Mesothelial cell of epicardium (in vitro differentiated cells): ENCODE results near the gene DAB2IP. TPM values are rescaled to one million over a fixed set of nuclear protein-coding genes. Genes with fewer than 3 reads are reported as not detected.
A peak's percentile ranks its signal among the peaks of the same experiment; 100 is the strongest.

ENCODE experiments used
- DNase-seq, 2 experiments: peaks; one replicate each; pipeline ENCODE4 v3.0.0; 2021; ENCODE audit warnings: low spot score in 2 of 2; ENCODE audit not compliant: unreplicated experiment in 2 of 2
- H3K27ac Mint-ChIP-seq: 2 replicates; pipeline ENCODE4 v1.8.0; 2021; ENCODE audit warnings: mixed read lengths
- H3K27me3 Mint-ChIP-seq: 2 replicates; pipeline ENCODE4 v1.8.0; 2021; ENCODE audit warnings: low read depth, mixed read lengths
- H3K36me3 Mint-ChIP-seq: 2 replicates; pipeline ENCODE4 v1.8.0; 2021; ENCODE audit warnings: mixed read lengths
- H3K4me1 Mint-ChIP-seq: 2 replicates; pipeline ENCODE4 v1.8.0; 2021; ENCODE audit warnings: mixed read lengths
- H3K4me3 Mint-ChIP-seq: 2 replicates; pipeline ENCODE4 v1.8.0; 2021; ENCODE audit warnings: mild to moderate bottlenecking, moderate library complexity, mixed read lengths
- H3K9me3 Mint-ChIP-seq: 2 replicates; pipeline ENCODE4 v1.8.0; 2021; ENCODE audit warnings: mixed read lengths
- total RNA-seq: library from RNA; stranded (reverse); gene quantifications from 3 replicates; pipeline ENCODE4 v1.2.1, GENCODE V29; 2021
- TF ChIP-seq, protein P1 (sequence below): fragments of 200-600 bp; sonication (generic); IDR thresholded peaks from one replicate; pipeline ENCODE4 v1.5.0; 2021; ENCODE audit warnings: antibody characterized with exemption; ENCODE audit not compliant: unreplicated experiment

Gene DAB2IP
- total RNA-seq, 1 donor from 2014 or later, result 75.7 TPM

DNA sequence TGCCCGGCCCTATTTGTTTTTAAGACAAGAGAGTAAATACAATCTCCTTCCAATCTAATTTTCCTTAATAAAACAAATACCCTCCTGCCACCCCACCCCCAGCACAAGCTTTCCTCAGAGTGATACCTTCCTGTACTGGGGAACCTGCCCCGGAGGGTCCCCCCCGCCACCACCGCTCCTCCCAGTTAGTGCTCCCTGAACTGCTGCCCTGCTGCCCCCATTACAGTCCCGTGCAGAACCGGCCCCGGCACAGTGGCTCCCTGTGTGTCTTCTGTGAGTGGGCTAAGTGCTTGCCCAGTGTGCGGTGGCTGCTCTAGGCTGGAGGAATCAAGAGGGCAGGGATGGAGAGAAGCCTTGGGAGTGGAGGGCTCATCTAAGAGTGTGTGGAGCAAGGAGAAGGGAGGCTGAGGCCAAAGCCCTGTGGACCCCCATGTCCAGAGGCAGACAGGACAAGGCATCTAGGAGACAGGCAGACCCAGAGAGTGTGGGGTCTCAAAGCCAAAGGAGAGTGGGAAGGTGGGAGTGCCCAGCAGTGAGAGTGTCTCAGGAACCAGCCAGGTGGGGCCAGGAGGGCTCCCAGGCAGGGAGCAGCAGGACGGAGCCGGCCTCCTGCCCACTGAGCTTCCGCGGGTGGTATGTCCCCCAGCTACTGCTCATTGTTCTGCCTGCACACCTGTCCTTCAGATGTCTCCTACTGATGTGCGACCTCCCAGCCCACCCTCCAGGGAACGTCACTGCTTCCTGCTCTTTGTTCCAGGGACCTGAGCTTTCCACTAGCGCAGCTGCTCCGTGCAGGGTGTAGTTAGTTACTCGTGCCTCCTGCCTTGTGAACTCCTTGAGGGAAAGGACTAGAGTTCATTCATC lies 129.0 kb downstream of the DAB2IP start:
- Mint-ChIP-seq H3K4me1 (peaks cover 6% of the 10 kb centered on the region), H3K9me3 (peaks cover 24% of the 10 kb centered on the region), H3K27me3 (no peaks in the 10 kb centered on the region), H3K27ac (no peak overlapping the region), H3K36me3 (peaks cover 53% of the 10 kb centered on the region), H3K4me3 (no peak overlapping the region)
- TF ChIP-seq, protein P1, sequence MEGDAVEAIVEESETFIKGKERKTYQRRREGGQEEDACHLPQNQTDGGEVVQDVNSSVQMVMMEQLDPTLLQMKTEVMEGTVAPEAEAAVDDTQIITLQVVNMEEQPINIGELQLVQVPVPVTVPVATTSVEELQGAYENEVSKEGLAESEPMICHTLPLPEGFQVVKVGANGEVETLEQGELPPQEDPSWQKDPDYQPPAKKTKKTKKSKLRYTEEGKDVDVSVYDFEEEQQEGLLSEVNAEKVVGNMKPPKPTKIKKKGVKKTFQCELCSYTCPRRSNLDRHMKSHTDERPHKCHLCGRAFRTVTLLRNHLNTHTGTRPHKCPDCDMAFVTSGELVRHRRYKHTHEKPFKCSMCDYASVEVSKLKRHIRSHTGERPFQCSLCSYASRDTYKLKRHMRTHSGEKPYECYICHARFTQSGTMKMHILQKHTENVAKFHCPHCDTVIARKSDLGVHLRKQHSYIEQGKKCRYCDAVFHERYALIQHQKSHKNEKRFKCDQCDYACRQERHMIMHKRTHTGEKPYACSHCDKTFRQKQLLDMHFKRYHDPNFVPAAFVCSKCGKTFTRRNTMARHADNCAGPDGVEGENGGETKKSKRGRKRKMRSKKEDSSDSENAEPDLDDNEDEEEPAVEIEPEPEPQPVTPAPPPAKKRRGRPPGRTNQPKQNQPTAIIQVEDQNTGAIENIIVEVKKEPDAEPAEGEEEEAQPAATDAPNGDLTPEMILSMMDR, result no peak
- peak in 1 of 2 experiments; percentile 15 for DNase-seq

DNA sequence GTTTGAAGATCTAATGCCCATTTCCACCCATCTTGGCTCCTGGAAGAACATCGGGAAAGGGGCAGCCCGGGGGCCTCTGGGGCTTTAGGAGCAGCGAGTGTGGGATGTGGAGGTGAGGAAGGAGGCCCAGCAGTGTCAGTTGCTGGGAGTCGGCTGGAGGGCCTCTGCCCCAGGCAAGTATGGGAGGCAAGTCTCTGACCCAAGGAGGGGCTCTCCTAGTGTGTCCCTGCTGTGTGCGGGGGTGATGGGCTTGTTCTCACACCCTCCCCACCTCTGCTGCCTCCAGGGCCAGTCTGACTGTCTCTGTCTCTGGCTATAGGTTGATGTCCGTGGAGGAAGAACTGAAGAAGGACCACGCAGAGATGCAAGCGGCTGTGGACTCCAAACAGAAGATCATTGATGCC lies 129.7 kb downstream of the DAB2IP start:
- no peak overlapping the region for H3K27ac Mint-ChIP-seq
- H3K4me3 Mint-ChIP-seq, result no peak overlapping the region
- peaks cover 6% of the 10 kb centered on the region for H3K4me1 Mint-ChIP-seq
- H3K9me3 Mint-ChIP-seq, result peaks cover 24% of the 10 kb centered on the region
- peaks cover 46% of the 10 kb centered on the region for H3K36me3 Mint-ChIP-seq
- DNase-seq, result no peak
- H3K27me3 Mint-ChIP-seq, result no peaks in the 10 kb centered on the region
- TF ChIP-seq, protein P1, result no peak

DNA sequence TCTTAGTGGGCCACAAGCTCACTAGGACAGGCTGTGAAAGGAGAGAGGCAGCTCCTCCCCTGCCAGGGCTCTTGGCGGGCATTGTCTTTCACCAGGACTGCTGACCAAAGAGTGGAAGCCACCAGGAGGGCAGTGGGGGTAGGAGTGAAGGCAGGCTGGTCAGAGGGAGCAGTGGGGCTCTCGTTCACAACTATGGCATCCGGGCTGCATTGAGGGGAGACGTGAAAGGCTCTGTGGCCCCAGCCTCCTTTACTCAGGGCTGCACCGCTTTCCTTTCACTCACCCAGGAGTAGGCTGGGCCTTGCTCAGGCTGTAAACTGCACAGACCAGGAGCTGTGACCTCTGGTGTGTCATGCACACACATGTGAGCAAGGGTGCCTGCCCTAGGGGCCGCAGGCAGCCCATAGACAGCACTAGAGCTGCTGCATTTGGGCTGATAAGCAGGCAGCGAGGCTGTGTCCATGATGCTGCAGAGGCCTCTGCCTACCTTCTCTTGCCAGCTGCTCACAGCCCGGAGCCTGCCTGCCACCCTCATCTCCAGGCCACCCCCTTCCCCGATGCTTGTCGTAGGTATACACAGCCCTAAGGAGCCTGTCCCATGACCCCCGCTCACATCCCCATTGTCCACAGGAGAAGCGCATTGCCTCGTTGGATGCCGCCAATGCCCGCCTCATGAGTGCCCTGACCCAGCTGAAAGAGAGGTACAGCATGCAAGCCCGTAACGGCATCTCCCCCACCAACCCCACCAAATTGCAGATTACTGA lies 130.4 kb downstream of the DAB2IP start:
- H3K4me1 Mint-ChIP-seq, result peaks cover 6% of the 10 kb centered on the region
- TF ChIP-seq, protein P1, result no peak
- peaks cover 23% of the 10 kb centered on the region for H3K9me3 Mint-ChIP-seq
- H3K27me3 Mint-ChIP-seq, result no peaks in the 10 kb centered on the region
- no peak for DNase-seq
- no peak overlapping the region for H3K27ac Mint-ChIP-seq
- peaks cover 41% of the 10 kb centered on the region for H3K36me3 Mint-ChIP-seq
- no peak overlapping the region for H3K4me3 Mint-ChIP-seq

DNA sequence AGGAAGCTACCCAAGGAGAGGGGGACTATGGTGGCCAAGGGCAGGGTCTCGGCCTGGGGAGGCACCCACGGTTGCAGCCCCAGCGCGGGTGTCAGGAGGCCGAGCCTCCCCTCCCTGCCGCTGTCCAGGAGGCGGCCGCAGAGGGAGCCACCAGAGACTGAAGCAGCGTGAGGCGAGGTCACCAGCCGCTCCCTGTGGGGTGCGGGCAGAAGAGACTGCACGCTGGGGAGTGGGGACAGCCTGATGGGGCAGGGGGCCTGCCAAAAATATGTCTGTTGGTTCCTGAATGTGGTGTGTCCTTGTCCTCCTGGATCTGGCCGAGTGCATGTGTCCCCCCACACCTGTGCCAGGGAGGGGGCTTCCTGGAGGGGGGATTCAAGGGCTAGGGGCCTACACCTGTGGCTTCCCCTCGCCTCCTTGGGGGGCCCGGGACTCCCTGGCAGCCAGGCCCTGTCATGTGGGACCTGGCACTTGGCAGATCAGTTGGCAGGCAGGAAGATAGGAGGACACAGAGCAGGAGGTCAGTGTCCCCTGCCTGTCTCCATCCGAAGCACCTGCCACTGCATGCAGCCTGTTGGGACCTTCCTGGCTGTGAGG lies 131.2 kb downstream of the DAB2IP start:
- no peaks in the 10 kb centered on the region for H3K27me3 Mint-ChIP-seq
- H3K36me3 Mint-ChIP-seq, result peaks cover 34% of the 10 kb centered on the region
- H3K27ac Mint-ChIP-seq, result no peak overlapping the region
- peaks cover 16% of the 10 kb centered on the region for H3K9me3 Mint-ChIP-seq
- TF ChIP-seq, protein P1, result no peak
- H3K4me1 Mint-ChIP-seq, result peaks cover 6% of the 10 kb centered on the region
- peak in 1 of 2 experiments; percentile 17 for DNase-seq
- no peak overlapping the region for H3K4me3 Mint-ChIP-seq

DNA sequence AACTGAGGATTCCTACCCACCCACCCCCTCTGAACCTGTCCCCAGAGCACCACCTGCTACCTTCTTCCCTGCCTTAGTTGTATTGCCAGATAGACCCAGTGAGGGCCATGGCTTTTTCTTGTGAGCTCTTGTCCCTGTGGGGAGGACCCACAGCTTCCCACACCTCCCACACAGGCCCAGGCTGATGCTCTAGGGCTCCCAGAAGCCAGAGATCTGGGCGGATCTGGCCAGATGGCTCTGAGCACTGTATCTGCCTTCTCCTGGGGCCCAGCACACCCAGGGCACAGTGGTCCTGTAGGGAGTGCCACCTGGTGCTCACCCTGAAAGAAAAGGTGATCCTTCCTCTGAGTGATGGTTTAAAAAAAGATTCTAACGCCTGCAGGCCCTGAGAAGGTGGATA lies 131.7 kb downstream of the DAB2IP start:
- no peak for DNase-seq
- no peaks in the 10 kb centered on the region for H3K27me3 Mint-ChIP-seq
- H3K9me3 Mint-ChIP-seq, result peaks cover 12% of the 10 kb centered on the region
- H3K27ac Mint-ChIP-seq, result no peak overlapping the region
- TF ChIP-seq, protein P1, result no peak
- H3K4me3 Mint-ChIP-seq, result no peak overlapping the region
- H3K36me3 Mint-ChIP-seq, result peaks cover 29% of the 10 kb centered on the region
- H3K4me1 Mint-ChIP-seq, result peaks cover 6% of the 10 kb centered on the region
